DND-41 (cell line): Measurements from ENCODE around the gene DENND1A.

Experiments used
- EZH2 ChIP-seq: IDR thresholded peaks from 3 replicates; pipeline ENCODE4 v1.6.1; 2012; ENCODE audit warnings: borderline replicate concordance, low read depth, mild to moderate bottlenecking, moderate library complexity, low read length, inconsistent platforms; ENCODE audit not compliant: severe bottlenecking
- TF ChIP-seq, protein P1 (sequence below): IDR thresholded peaks from 2 replicates; pipeline ENCODE4 v1.5.1; 2012; ENCODE audit warnings: borderline replicate concordance, low read length, moderate library complexity, mild to moderate bottlenecking; ENCODE audit not compliant: poor library complexity, severe bottlenecking; ENCODE audit errors: extremely low read depth

DNA sequence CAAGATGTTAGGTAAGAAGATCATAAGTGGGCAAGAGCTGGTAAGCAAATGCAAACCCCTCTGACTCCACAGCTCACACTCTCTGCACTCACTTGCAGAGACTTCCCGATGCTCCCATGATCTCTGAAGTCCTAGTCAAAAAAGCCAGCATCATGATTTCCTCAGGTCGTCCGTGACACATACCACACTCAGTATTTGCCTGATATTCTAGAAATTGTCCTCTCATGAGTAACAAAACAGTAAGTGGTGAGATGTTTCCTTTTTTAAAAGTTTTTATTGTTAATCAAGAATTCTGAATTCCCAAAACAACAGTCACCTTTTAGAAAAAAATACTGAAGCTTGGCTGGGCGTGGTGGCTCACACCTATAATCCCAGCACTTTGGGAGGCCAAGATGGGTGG, 194.6 kb downstream of the DENND1A start:
- TF ChIP-seq, protein P1, sequence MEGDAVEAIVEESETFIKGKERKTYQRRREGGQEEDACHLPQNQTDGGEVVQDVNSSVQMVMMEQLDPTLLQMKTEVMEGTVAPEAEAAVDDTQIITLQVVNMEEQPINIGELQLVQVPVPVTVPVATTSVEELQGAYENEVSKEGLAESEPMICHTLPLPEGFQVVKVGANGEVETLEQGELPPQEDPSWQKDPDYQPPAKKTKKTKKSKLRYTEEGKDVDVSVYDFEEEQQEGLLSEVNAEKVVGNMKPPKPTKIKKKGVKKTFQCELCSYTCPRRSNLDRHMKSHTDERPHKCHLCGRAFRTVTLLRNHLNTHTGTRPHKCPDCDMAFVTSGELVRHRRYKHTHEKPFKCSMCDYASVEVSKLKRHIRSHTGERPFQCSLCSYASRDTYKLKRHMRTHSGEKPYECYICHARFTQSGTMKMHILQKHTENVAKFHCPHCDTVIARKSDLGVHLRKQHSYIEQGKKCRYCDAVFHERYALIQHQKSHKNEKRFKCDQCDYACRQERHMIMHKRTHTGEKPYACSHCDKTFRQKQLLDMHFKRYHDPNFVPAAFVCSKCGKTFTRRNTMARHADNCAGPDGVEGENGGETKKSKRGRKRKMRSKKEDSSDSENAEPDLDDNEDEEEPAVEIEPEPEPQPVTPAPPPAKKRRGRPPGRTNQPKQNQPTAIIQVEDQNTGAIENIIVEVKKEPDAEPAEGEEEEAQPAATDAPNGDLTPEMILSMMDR: no peak
- TF ChIP-seq EZH2: no peak
